G401.6 (cell line): ENCODE measurements around the gene PTTG1IP2.
A peak's percentile ranks its signal among the peaks of the same experiment; 100 is the strongest.
"Not testable (repeated sequence)": the region's sequence is repeated elsewhere in the genome, so short reads cannot be mapped to it uniquely, and the experiment has no call there.

Source experiments
- FAIRE-seq: peaks from 2 replicates; lab custom pipeline; 2012; peaks lifted over from hg19 to GRCh38; lab: Jason Lieb, UNC

Gene PTTG1IP2

GRCh38 chr7:90469554-90469953 is at the start of gene PTTG1IP2:
Gene PTTG1IP2, plus strand, starts transcription at chr7:90469639. Its CDS starts 148 bp downstream, at chr7:90469787.
- FAIRE-seq: no peak

- no peak for FAIRE-seq
Observed at GRCh38 chr7:90421651-90422050, 47.8 kb upstream of the PTTG1IP2 start.

GRCh38 chr7:90424720-90425119 is 44.7 kb upstream of the PTTG1IP2 start:
- FAIRE-seq: no peak

- no peak for FAIRE-seq
Observed at GRCh38 chr7:90425376-90425775, 44.1 kb upstream of the PTTG1IP2 start.

GRCh38 chr7:90430614-90431460 is 38.6 kb upstream of the PTTG1IP2 start:
- no peak for FAIRE-seq

GRCh38 chr7:90432752-90433151 is 36.7 kb upstream of the PTTG1IP2 start:
- no peak for FAIRE-seq

- FAIRE-seq: no peak
Observed at GRCh38 chr7:90433221-90433620, 36.2 kb upstream of the PTTG1IP2 start.

GRCh38 chr7:90445633-90446032 is 23.8 kb upstream of the PTTG1IP2 start:
- FAIRE-seq: no peak

- no peak for FAIRE-seq
Observed at GRCh38 chr7:90446137-90446899, 23.1 kb upstream of the PTTG1IP2 start.

- FAIRE-seq: no peak
Observed at GRCh38 chr7:90453259-90453891, 16.1 kb upstream of the PTTG1IP2 start.

GRCh38 chr7:90453931-90454330 is 15.5 kb upstream of the PTTG1IP2 start:
- no peak for FAIRE-seq

GRCh38 chr7:90455163-90456030 is 14.0 kb upstream of the PTTG1IP2 start:
- FAIRE-seq: peak; percentile 46

GRCh38 chr7:90458104-90458503 is 11.3 kb upstream of the PTTG1IP2 start:
- FAIRE-seq: no peak

GRCh38 chr7:90459888-90460287 is 9.6 kb upstream of the PTTG1IP2 start:
- no peak for FAIRE-seq

- no peak for FAIRE-seq
Observed at GRCh38 chr7:90461219-90461618, 8.2 kb upstream of the PTTG1IP2 start.

GRCh38 chr7:90463151-90463628 is 6.2 kb upstream of the PTTG1IP2 start:
- not testable (repeated sequence) for FAIRE-seq

- FAIRE-seq: no peak
Observed at GRCh38 chr7:90465816-90466215, 3.6 kb upstream of the PTTG1IP2 start.

GRCh38 chr7:90472805-90473540 is 3.5 kb downstream of the PTTG1IP2 start:
- no peak for FAIRE-seq

- no peak for FAIRE-seq
Observed at GRCh38 chr7:90473814-90474213, 4.4 kb downstream of the PTTG1IP2 start.

- FAIRE-seq: no peak
Observed at GRCh38 chr7:90474284-90475210, 5.1 kb downstream of the PTTG1IP2 start.
